Stimulated activated CD4-positive, alpha-beta T cell treated with anti-CD3 and anti-CD28 coated beads, Interleukin-1b, Interleukin-23, amount 100 ng/mL, for 4 hours (primary cell): ENCODE measurements around the gene FAM72C.
"Not testable (repeated sequence)": the region's sequence is repeated elsewhere in the genome, so short reads cannot be mapped to it uniquely, and the experiment has no call there.

ENCODE experiments used
- DNase-seq, 2 donors: peaks; one replicate each; pipeline ENCODE4 v3.0.0-alpha.2; 2020; ENCODE audit warnings: low read depth in 2 of 2

FAM72C gene

GRCh38 chr1:143984721-143985473, 13.1 kb upstream of the FAM72C start:
- not testable (repeated sequence) for DNase-seq

- not testable (repeated sequence) for DNase-seq
Measured at GRCh38 chr1:143974416-143974815, 2.6 kb upstream of the FAM72C start.

- DNase-seq = not testable (repeated sequence)
Measured at GRCh38 chr1:143973876-143974414, 2.2 kb upstream of the FAM72C start.

GRCh38 chr1:143972753-143973326, 1.1 kb upstream of the FAM72C start:
- DNase-seq = not testable (repeated sequence)

- not testable (repeated sequence) for DNase-seq
Measured at GRCh38 chr1:143965860-143966259, 5.9 kb downstream of the FAM72C start.

- not testable (repeated sequence) for DNase-seq
Measured at GRCh38 chr1:143964294-143964693, 7.5 kb downstream of the FAM72C start.

- not testable (repeated sequence) for DNase-seq
Measured at GRCh38 chr1:143955930-143956329, 15.9 kb downstream of the FAM72C start.

- not testable (repeated sequence) for DNase-seq
Measured at GRCh38 chr1:143952913-143953312, 18.9 kb downstream of the FAM72C start.

GRCh38 chr1:143951485-143952391, 20.0 kb downstream of the FAM72C start:
- DNase-seq = not testable (repeated sequence)

- DNase-seq = not testable (repeated sequence)
Measured at GRCh38 chr1:143947749-143948148, 24.0 kb downstream of the FAM72C start.

- not testable (repeated sequence) for DNase-seq
Measured at GRCh38 chr1:143945253-143945652, 26.5 kb downstream of the FAM72C start.

- DNase-seq = not testable (repeated sequence)
Measured at GRCh38 chr1:143944576-143945240, 27.1 kb downstream of the FAM72C start.

- DNase-seq = not testable (repeated sequence)
Measured at GRCh38 chr1:143943319-143943978, 28.3 kb downstream of the FAM72C start.

- not testable (repeated sequence) for DNase-seq
Measured at GRCh38 chr1:143942238-143942860, 29.4 kb downstream of the FAM72C start.

GRCh38 chr1:143939666-143940065, 32.1 kb downstream of the FAM72C start:
- not testable (repeated sequence) for DNase-seq

- not testable (repeated sequence) for DNase-seq
Measured at GRCh38 chr1:143938922-143939321, 32.9 kb downstream of the FAM72C start.

GRCh38 chr1:143936457-143937115, 35.2 kb downstream of the FAM72C start:
- DNase-seq = peak; percentile 6 to 24

- not testable (repeated sequence) for DNase-seq
Measured at GRCh38 chr1:143919127-143919526, 52.7 kb downstream of the FAM72C start.

- not testable (repeated sequence) for DNase-seq
Measured at GRCh38 chr1:143918552-143918951, 53.2 kb downstream of the FAM72C start.

GRCh38 chr1:143913705-143914104, 58.1 kb downstream of the FAM72C start:
- DNase-seq = not testable (repeated sequence)
